Measurements from ENCODE around the gene ENO2.

Gene ENO2

DNA sequence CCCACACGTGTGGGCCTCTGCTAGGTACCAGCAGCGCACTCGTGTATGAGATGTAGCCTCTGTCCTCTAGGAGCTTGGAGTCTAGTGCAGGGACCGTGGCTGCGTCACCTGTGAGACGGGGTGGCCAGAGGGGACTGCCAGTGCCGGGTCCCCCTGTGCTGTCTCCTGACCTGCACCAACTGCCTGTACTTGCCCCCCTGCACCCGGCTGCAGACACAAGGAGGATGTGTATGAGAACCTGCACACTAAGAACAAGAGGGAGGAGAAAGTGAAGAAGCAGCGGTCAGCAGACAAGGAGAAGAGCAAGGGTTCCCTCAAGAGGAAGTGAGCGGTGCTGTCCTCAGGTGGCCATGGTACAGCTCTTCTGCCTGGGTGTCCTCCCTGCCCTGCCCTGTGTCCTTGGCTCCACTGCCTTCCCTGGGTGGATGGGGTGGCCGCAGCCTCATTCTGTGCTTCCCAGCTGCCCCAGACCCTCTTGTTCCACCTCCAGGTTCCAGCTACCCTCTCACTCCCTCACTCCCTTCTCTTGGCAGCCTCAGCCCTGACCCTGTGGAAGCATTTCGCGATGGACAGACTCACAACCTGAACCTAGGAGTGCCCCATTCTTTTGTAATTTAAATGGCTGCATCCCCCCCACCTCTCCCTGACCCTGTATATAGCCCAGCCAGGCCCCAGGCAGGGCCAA, 46.4 kb downstream of the ENO2 start:
- DNase-seq (ENCODE audit: low spot score): no peak

DNA sequence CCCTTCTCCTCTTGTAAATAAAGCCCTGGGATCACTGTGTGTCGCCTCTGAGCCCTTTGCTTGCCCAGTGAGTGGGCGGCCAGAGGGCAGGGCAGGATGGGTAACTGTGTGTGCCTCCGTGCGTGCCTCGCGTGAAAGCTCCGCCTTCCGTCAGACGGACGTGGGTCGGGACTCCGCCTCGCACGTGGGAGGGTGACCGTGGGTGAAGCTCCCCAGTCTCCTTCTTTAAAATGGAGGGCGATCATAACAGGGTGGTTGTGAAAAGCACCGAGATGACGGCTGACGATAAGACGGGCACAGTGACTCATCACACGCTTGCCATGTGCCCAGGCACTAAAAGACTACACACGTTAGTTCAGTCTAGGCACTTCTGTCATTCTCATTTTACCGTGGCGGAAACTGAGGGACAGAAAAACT, 46.9 kb downstream of the ENO2 start:
- peak; percentile 93 for DNase-seq (ENCODE audit: low spot score)

DNA sequence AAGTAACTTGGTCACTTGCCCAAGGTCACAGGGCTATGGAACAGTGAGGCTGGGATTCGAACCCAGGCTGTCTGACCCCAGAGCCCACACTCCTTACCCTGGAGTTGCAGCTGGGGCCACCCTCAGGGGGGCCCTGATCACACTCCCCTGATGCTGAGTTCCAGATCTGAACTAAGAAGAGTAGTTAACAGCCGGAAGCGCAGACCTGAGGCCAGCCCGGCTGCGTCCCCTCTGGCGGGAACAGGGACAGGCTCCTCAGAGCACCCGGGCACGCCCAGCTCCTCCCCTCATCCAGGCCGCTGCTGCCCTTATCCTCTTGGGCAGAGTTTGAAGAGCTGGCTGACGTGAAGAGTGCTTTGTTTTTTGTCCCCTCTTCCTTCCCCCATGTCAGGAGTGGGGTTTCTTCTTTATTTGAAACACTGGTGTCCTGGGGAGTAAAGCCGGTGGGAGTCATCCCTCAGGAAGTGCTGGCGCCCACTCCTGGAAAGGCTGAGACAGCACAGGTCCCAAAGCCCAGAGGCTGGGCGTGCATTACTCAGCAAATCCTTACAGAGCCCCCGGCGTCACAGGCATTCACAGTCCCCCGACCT, 47.4 kb downstream of the ENO2 start:
- no peak for DNase-seq (ENCODE audit: low spot score)

DNA sequence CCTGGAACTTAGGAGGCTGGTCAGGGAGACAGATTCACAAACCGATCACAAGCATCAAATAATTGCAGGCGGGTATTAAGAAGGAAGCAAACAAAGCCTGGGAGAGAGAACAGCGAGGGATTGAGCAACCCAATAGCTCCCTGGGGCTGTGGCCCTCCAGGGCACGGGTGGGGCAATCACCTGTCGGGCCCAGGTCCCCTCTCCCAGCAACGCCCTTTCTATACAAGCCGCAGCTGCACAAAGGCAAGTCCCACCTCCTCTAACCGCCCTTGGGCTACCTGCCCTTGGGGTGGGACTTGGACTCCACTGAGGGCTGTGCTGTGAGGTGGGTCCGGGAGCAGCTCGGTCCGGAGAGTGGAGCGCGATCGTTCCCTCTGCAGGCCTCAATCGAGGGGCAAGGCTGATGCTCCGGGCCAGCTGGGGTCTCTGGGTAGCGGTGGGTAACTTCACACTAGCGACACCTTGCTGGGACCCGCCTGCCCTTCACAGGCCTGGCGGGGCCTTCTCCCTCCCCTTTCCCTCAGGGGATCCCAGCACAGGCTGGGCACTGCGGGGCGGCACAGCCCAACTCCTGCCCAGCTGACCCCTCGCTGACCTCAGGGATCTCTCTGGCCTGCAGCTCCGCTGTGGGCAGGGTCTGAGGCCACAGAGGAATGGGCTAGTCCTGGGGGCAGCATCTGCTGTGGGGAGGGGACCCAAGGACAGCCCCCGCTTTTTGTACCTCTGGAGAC, 48.1 kb downstream of the ENO2 start:
- no peak for DNase-seq (ENCODE audit: low spot score)

DNA sequence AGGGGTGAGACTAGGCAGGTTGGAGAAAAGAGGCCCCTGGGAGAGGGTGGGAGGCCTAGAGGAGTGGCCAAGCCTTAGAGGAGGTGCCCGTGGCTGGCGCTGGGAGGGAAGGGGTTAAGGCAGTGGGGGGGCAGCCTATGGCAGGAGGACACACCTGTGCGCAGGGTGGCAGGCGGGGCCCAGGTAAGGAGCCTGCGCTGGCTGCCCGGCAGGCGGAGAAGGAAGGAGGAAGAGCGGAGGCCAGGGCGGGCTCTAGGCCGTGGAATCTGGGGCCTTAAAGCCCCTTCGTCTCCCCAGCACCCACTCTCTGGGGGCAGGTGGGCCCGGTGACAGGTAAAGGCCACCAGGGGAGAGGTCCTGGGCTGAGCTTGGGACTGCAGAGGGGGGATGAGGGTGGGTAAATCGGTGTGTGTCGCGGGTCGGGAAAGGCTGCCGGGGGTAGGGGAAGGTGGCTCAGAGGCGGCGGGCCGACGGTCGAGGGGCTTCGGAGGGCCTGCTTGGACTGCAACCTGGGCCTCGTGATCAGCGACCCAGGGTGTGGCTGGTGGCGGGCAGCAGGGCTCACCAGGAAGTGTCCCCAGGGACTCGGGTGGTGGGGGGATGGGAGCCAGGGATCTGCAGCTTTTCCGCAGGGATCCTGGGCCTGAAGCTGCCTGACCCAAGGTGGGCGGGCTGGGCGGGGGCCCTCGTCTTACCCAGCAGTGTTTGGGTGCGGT, 48.8 kb downstream of the ENO2 start:
- no peak for DNase-seq (ENCODE audit: low spot score)

DNA sequence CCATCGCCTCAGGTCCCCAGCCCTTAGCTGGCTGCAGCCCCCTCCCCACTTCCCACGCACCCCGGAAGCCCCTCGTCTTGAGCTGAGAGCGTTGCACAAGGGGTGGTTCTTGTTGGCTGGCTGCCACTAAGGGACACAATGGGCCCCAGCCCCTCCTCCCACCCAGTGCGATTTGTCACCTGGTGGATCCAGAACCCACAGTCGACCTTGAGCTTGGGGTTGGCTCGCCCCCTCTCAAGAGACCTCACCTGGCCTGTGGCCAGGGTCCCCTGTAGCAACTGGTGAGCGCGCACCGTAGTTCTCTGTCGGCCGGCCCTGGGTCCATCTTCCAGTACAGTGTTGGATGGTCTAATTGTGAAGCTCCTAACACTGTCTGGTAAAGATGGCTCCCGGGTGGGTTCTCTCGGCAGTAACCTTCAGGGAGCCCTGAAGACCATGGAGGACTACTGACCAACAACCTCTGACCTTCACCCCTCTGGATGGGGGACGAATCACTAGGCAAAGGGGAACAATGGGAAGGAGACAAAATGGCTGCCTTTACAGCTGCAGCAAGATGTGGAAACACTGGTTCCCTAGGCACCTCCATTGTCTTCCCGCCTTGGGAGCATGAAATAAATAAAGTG, 49.5 kb downstream of the ENO2 start:
- DNase-seq (ENCODE audit: low spot score): no peak

DNA sequence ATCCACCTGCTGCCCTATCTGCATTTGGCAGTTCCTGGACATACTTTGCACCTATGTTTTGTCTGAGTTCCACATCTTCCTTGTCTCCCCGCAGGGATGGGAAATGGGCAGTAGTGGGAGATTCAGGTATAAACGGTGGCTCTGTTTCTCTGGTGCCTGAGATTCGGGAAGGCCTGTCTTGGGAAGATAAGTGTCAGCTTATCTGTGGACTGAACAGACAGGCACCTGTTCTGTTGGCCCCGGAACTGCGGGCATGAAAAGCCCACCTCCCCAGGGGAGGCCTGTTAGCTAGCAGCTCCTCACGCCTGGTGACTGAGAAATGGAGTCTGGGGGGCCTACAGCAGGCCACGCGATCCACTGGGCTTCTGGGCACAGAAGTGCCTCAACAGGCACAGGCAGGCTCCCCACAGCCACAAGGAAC, 50.2 kb downstream of the ENO2 start:
- DNase-seq (ENCODE audit: low spot score): no peak

DNA sequence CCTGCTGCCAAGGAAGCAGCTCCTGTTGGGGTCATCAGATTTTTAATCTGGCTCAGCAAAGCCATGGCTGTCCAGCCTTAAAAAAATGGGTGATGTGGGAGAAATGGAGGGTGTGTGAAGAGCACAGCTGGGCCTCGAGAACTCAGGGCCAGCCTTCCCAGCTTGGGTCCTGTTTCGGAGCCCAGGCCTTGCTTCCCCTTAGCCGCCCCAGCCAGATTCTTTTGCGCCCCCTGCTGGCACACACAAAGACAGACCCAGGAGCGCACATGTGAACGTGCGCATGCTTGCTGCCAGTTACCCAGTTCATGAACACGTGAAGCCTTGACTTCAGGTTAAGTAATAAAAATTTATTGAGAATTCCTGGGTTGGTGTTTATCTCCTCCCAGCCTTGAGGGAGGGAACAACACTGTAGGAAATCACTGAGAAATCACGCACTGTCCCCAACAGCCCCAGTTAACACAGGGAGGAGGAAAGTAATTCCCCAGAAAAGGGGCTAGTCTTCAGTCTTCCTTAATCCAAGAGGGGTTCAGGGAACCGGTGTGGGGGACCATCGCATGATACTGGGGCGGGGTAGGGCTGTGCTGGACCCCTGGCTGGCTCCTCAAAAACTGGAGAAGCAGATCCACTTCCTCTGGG, 50.8 kb downstream of the ENO2 start:
- DNase-seq (ENCODE audit: low spot score): peak; percentile 91

DNA sequence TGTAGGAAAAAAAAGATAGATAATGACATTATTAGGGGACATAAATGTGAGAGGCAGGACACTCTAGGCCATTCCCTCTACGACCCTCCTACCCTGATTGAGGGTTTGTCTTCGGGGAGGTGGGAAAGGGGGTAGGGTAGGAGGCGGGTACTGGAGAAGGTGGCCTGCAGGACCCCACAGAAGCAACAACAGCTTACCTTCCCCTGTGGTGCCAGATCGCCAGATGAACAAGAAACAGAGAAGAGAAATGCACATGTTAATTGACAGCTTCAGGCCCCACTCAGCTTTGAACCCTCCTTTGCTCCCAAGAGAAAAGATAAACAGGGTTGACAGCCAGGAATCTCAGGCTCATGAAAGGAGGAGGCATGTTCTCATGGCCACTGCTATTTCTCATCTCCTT, 51.3 kb downstream of the ENO2 start:
- DNase-seq (ENCODE audit: low spot score): no peak

DNA sequence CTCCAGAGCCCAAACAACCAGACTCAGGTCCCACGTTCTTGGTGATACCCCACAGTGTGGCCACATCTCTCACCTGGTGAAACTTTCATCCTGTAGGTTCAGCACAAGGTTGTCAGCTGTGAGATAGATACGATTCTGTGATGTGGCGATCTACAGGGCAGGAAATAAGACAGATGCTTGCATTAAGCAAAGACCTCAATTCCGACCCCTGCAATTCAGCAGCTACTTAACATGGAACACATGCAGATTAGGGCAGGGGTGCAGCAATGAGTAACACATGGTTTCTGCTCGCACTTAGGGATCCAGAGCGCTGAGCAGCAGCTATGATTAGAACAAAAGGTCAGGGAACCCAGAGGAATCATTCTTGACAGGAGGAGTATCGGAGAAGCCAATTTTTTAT, 52.0 kb downstream of the ENO2 start:
- no peak for DNase-seq (ENCODE audit: low spot score)

DNA sequence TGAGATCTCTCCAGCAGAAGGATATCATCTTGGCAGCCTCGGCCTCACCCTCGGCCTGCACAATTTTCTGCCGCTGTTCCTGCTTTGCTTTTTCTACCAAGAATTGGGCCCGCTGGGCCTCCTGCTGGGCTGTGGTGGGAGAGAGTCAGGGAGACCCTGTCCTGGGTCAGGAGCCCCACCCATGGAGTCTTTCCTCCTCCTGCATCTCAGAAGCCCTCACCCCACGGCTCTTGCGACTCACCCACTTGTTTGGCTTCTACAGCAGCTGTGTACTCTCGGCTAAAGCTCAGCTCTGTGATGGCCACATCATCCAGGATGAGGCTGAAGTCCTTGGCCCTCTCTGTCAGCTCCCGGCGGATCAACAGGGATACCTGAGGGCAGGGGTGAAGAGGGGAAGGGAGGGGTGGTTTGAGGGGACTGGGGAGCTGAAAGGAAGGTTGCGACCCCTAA, 53.3 kb downstream of the ENO2 start:
- DNase-seq (ENCODE audit: low spot score): no peak

DNA sequence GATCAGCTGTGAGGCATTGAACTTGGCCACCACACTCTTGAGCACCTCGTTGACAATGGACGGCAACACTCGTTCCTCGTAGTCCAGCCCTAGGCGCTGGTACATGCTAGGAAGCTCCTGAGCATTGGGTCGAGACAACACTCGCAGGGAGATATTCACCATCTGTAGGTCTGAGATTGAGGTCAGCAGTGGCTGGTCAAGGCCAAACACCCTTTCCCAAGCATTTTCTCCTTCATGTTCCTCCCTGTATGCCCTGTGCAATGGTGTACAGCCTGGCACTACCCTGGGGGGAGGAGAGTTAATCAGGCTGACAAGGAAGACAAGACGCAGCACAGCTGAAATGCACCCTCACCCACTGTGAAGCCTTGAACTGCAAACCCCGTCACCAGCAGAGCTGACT, 54.0 kb downstream of the ENO2 start:
- no peak for DNase-seq (ENCODE audit: low spot score)

DNA sequence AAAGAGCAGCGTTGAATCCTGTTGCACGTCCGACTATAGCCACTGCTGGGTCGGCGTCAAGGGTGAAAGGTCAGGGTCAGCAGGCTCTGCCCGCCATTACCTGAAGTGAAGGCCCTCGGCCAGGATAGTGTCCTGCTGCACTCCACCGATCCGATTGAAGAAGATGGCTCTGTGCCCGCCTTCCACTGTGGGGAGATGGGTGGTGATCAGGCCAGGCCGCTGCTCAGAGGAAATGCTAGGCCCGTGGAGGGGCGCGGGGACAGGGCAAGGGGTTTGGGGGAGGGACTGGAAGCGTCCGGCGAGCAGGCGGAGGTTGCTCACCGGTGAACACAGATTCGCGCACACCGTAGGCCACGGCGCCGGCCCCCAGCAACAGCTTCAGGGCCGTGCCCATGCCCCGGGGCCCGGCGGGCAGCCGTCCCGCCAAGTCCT, 55.7 kb downstream of the ENO2 start:
- no peak for DNase-seq (ENCODE audit: low spot score)
